H4 (cell line): ENCODE data around the gene MAP2. TPM values are rescaled to one million over a fixed set of nuclear protein-coding genes. Genes with fewer than 3 reads are reported as not detected.

Source experiments
- DNase-seq: peaks from one replicate; pipeline ENCODE4 v3.0.0-alpha.2; 2015; ENCODE audit warnings: low spot score
- total RNA-seq: library from RNA; depleted of rRNA; stranded (reverse); fragments of >200 nt; shearing (Covaris generic); gene quantifications from 2 replicates; pipeline ENCODE4 v1.2.3, GENCODE V29; 2014

MAP2 gene
- total RNA-seq, 1 experiment from 2014 or later: 5.3 TPM

- DNase-seq: no peak
Measured at GRCh38 chr2:209721497-209721896, 297.6 kb downstream of the MAP2 start.

- no peak for DNase-seq
Measured at GRCh38 chr2:209726311-209726710, 302.5 kb downstream of the MAP2 start.

- no peak for DNase-seq
Measured at GRCh38 chr2:209727077-209727476, 303.2 kb downstream of the MAP2 start.

- no peak for DNase-seq
Measured at GRCh38 chr2:209734805-209735204, 311.0 kb downstream of the MAP2 start.

- no peak for DNase-seq
Measured at GRCh38 chr2:209741953-209742352, 318.1 kb downstream of the MAP2 start.

- no peak for DNase-seq
Measured at GRCh38 chr2:209753020-209753419, 329.2 kb downstream of the MAP2 start.

- DNase-seq: no peak
Measured at GRCh38 chr2:209757163-209757562, 333.3 kb downstream of the MAP2 start.

GRCh38 chr2:209761566-209761965 is 337.7 kb downstream of the MAP2 start:
- DNase-seq: no peak

GRCh38 chr2:209762563-209762962 is 338.7 kb downstream of the MAP2 start:
- DNase-seq: no peak

- DNase-seq: no peak
Measured at GRCh38 chr2:209763106-209763505, 339.3 kb downstream of the MAP2 start.

- DNase-seq: no peak
Measured at GRCh38 chr2:209766613-209767012, 342.8 kb downstream of the MAP2 start.

- no peak for DNase-seq
Measured at GRCh38 chr2:209767316-209767715, 343.5 kb downstream of the MAP2 start.

- DNase-seq: no peak
Measured at GRCh38 chr2:209768557-209768956, 344.7 kb downstream of the MAP2 start.

GRCh38 chr2:209771474-209772289 is 347.8 kb downstream of the MAP2 start, which contains the start of gene UNC80:
TSS of gene UNC80 (plus strand) at chr2:209771832. CDS start at chr2:209772073, 241 bp downstream.
- DNase-seq: peak; percentile 23

GRCh38 chr2:209772290-209772685 is 348.4 kb downstream of the MAP2 start:
- no peak for DNase-seq

GRCh38 chr2:209773377-209773776 is 349.5 kb downstream of the MAP2 start:
- no peak for DNase-seq
